Activated CD4-positive, alpha-beta T cell treated with anti-CD3 and anti-CD28 coated beads, Interleukin-2, amount 10 ng/mL, durations not matched to agents 24 days and 14 days (primary cell): ENCODE data around the gene TAF9B. TPM values are rescaled to one million over a fixed set of nuclear protein-coding genes. Genes with fewer than 3 reads are reported as not detected.
"Not testable (repeated sequence)": the region's sequence is repeated elsewhere in the genome, so short reads cannot be mapped to it uniquely, and the experiment has no call there.

ENCODE experiments used
- DNase-seq: peaks from one replicate; pipeline ENCODE4 v3.0.0; 2022
- H3K27ac Mint-ChIP-seq: one replicate; pipeline ENCODE4 v1.8.0; 2022; ENCODE audit warnings: mild to moderate bottlenecking, mixed read lengths
- H3K27me3 Mint-ChIP-seq: one replicate; pipeline ENCODE4 v1.8.0; 2022; ENCODE audit warnings: mixed read lengths
- H3K36me3 Mint-ChIP-seq: one replicate; pipeline ENCODE4 v1.8.0; 2022; ENCODE audit warnings: low read depth, mild to moderate bottlenecking, mixed read lengths
- H3K4me1 Mint-ChIP-seq: one replicate; pipeline ENCODE4 v1.8.0; 2021; ENCODE audit warnings: mixed read lengths
- H3K4me3 Mint-ChIP-seq: one replicate; pipeline ENCODE4 v1.8.0; 2022; ENCODE audit warnings: mild to moderate bottlenecking, moderate library complexity, mixed read lengths
- H3K9me3 Mint-ChIP-seq: one replicate; pipeline ENCODE4 v1.8.0; 2021; ENCODE audit warnings: mixed read lengths
- intact Hi-C: fragments of 100-400 bp; cut with micrococcal nuclease; formaldehyde crosslinking; loops from one replicate; pipeline ENCODE4 v1.15.1; 2023
- total RNA-seq: library from RNA; stranded (reverse); gene quantifications from 2 replicates; pipeline ENCODE4 v1.2.3, GENCODE V29; 2022

The TAF9B gene
- total RNA-seq, 1 donor from 2014 or later: 14.6 TPM

DNA sequence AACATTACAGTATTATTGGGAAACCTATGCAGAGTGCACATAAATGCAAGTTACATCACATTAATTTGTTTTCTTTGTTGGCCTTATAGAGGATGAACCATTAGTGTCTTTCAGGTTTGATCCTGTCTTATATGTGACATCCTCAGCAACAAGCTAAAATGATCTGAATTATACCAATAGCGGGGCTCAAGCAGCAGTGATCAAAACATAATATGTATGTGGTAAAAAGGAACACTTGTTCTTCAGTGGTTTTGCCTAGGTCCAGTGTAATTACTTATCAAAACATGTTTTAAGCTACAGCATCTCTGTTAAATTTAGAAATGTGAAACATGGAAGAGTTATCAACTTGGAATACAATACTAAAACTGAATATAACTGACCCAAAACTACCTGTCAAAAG, 9.1 kb downstream of the TAF9B start:
- no peaks in the 10 kb centered on the region for H3K9me3 Mint-ChIP-seq
- H3K4me3 Mint-ChIP-seq: no peak overlapping the region
- H3K4me1 Mint-ChIP-seq: peaks cover 9% of the 10 kb centered on the region
- peaks cover 53% of the 10 kb centered on the region for H3K36me3 Mint-ChIP-seq
- peak overlapping the region; percentile 37 for H3K27ac Mint-ChIP-seq
- intact Hi-C loops: loop anchor here (10.0 kb wide), 2 partner anchors 954 to 1324 kb away; no protein-coding TSS in a partner anchor
- no peak for DNase-seq
- no peaks in the 10 kb centered on the region for H3K27me3 Mint-ChIP-seq

- peaks cover 11% of the 10 kb centered on the region for H3K4me1 Mint-ChIP-seq
- intact Hi-C loops: loop anchor here (10.0 kb wide), 2 partner anchors 955 to 1325 kb away; no protein-coding TSS in a partner anchor
- no peak for DNase-seq
- no peak overlapping the region for H3K4me3 Mint-ChIP-seq
- H3K27me3 Mint-ChIP-seq: no peaks in the 10 kb centered on the region
- peaks cover 57% of the 10 kb centered on the region for H3K36me3 Mint-ChIP-seq
- H3K9me3 Mint-ChIP-seq: no peaks in the 10 kb centered on the region
- peak overlapping the region; percentile 34 for H3K27ac Mint-ChIP-seq
Observed at GRCh38 chrX:78129714-78130113, 9.7 kb downstream of the TAF9B start.

DNA sequence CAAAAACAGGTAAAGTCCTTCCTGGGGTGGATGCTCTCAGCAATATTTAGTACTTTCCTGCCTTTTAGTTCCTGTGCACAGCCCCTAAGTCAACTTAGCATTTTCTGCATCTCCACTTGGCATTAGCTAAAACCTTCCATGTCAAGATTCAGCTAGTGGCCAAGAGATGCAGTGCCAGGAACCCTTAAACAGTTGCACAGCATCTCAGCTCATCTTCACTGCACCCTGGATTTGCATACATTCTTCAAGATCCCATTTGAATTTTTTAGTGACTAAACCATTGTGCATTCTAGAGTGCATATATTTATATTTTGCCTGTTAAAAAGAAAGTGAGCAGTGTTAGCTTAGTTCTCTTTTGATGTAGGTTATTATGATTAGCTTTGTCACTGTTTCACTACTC, 13.7 kb downstream of the TAF9B start:
- Mint-ChIP-seq H3K4me1 (peaks cover 29% of the 10 kb centered on the region), H3K27ac (peak overlapping the region; percentile 43), H3K36me3 (peaks cover 67% of the 10 kb centered on the region)
- H3K4me3 Mint-ChIP-seq, DNase-seq, H3K27me3 Mint-ChIP-seq, intact Hi-C loops, H3K9me3 Mint-ChIP-seq: not testable (repeated sequence)

DNA sequence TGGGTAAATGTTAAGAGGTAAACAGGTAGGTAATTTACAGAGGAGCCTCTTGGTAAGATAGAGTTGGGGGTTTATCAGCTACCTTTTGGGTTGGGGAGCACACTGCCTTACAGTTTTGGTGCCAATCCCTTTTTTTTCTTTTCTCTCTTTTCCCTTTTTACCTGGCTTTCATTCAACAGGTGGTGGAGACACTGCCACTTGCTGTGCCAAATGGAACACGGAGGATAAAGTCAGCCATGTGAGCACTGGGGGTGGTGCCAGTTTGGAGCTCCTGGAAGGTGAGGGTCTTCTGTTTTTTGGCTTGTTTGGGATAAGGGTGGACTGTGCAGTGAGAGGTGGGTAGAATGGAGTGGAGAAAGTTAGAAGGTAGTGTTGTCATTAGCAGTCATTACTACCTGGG, 14.3 kb downstream of the TAF9B start:
- no peak for DNase-seq
- Mint-ChIP-seq H3K4me1 (peaks cover 26% of the 10 kb centered on the region), H3K36me3 (peaks cover 64% of the 10 kb centered on the region), H3K27me3 (no peaks in the 10 kb centered on the region), H3K4me3 (no peak overlapping the region), H3K27ac (peak overlapping the region; percentile 62), H3K9me3 (no peaks in the 10 kb centered on the region)
- intact Hi-C loops: no loop called here

- Mint-ChIP-seq H3K4me3 (no peak overlapping the region), H3K9me3 (no peaks in the 10 kb centered on the region), H3K36me3 (peaks cover 67% of the 10 kb centered on the region), H3K27ac (peak overlapping the region; percentile 56), H3K4me1 (peaks cover 32% of the 10 kb centered on the region), H3K27me3 (no peaks in the 10 kb centered on the region)
- DNase-seq: no peak
- intact Hi-C loops: no loop called here
Observed at GRCh38 chrX:78124307-78124706, 15.1 kb downstream of the TAF9B start.

DNA sequence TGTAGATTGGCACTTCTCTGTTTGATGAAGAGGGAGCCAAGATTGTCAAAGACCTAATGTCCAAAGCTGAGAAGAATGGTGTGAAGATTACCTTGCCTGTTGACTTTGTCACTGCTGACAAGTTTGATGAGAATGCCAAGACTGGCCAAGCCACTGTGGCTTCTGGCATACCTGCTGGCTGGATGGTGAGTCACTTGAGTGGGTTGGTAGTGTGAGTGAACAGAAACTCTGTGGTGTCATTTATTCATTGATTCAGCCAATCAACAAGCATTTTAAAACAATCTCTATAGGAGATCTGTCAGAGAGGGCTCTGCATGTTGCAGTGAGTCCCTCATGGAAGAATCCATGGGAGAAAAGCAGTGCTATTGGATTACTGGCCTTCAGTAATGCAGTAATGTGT, 16.3 kb downstream of the TAF9B start:
- Mint-ChIP-seq H3K27me3 (no peaks in the 10 kb centered on the region), H3K36me3 (peaks cover 71% of the 10 kb centered on the region), H3K9me3 (no peaks in the 10 kb centered on the region), H3K4me3 (peak overlapping the region; percentile 33), H3K27ac (peak overlapping the region; percentile 85), H3K4me1 (peaks cover 37% of the 10 kb centered on the region)
- intact Hi-C loops: loop anchor here (2.0 kb wide), 2 partner anchors 14 to 16 kb away; partner anchors contain the start of gene TAF9B
- DNase-seq: no peak

- Mint-ChIP-seq H3K27ac (no peak overlapping the region), H3K4me1 (peaks cover 58% of the 10 kb centered on the region), H3K9me3 (no peaks in the 10 kb centered on the region), H3K4me3 (no peak overlapping the region), H3K27me3 (no peaks in the 10 kb centered on the region), H3K36me3 (peaks cover 79% of the 10 kb centered on the region)
- no peak for DNase-seq
- intact Hi-C loops: no loop called here
Observed at GRCh38 chrX:78119521-78120227, 19.8 kb downstream of the TAF9B start.

DNA sequence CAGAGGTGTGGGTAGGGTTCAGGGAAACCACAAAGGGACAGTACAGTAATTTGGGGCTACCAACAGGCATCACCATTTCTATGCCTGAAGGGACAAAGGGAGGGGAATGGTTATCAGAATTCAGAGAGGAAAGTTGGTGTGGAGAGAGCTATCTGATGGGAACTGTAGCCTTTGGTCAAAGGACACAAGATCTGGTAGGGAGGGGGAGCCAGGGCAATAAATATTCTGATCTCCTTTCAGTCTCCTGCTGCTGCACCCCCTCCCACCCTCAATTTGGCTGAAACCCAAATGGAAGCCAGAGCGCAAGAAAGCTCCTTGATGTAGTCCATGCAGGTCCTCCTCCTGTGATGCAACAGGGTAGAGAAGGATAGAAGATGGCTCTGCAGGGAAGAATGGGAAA, 20.8 kb downstream of the TAF9B start:
- intact Hi-C loops: no loop called here
- Mint-ChIP-seq H3K4me1 (peaks cover 62% of the 10 kb centered on the region), H3K27me3 (no peaks in the 10 kb centered on the region), H3K36me3 (peaks cover 77% of the 10 kb centered on the region), H3K27ac (peak overlapping the region; percentile 49), H3K4me3 (peak overlapping the region; percentile 43), H3K9me3 (no peaks in the 10 kb centered on the region)
- no peak for DNase-seq

GRCh38 chrX:78116766-78117165, 22.7 kb downstream of the TAF9B start:
- H3K27ac Mint-ChIP-seq: peak overlapping the region; percentile 41
- peaks cover 55% of the 10 kb centered on the region for H3K4me1 Mint-ChIP-seq
- H3K36me3 Mint-ChIP-seq: peaks cover 74% of the 10 kb centered on the region
- H3K9me3 Mint-ChIP-seq: no peaks in the 10 kb centered on the region
- H3K4me3 Mint-ChIP-seq: peak overlapping the region; percentile 56
- DNase-seq: no peak
- no peaks in the 10 kb centered on the region for H3K27me3 Mint-ChIP-seq
- intact Hi-C loops: no loop called here

- Mint-ChIP-seq H3K36me3 (peaks cover 75% of the 10 kb centered on the region), H3K4me1 (peaks cover 57% of the 10 kb centered on the region), H3K4me3 (peak overlapping the region; percentile 56), H3K27ac (peak overlapping the region; percentile 41), H3K9me3 (no peaks in the 10 kb centered on the region), H3K27me3 (no peaks in the 10 kb centered on the region)
- intact Hi-C loops: no loop called here
- DNase-seq: no peak
Observed at GRCh38 chrX:78116365-78116764, 23.1 kb downstream of the TAF9B start.

GRCh38 chrX:78111140-78111931, 28.1 kb downstream of the TAF9B start:
- no peaks in the 10 kb centered on the region for H3K27me3 Mint-ChIP-seq
- no peak for DNase-seq
- H3K36me3 Mint-ChIP-seq: peaks cover 69% of the 10 kb centered on the region
- peaks cover 34% of the 10 kb centered on the region for H3K4me1 Mint-ChIP-seq
- H3K27ac Mint-ChIP-seq: no peak overlapping the region
- H3K9me3 Mint-ChIP-seq: no peaks in the 10 kb centered on the region
- H3K4me3 Mint-ChIP-seq: peak overlapping the region; percentile 67
- intact Hi-C loops: no loop called here

DNA sequence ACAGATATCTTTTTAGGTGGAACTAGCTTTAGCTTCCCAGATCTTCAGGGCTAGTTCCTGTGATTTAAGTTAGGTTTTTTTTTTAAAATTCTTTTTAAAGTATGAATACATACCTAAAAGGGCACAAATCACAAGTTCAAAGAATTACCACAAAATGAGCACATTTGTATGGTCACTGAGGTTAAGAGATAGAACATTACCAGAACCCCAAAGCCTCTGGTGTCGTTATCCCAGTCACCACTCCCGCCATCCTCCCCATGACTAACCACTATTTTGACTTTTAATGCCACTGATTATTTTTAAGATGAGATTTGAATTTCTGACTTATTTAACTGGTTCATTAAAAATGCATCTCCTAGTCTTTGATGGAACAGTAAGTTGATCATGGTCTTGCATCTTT, 30.0 kb downstream of the TAF9B start:
- peaks cover 69% of the 10 kb centered on the region for H3K36me3 Mint-ChIP-seq
- no peak for DNase-seq
- intact Hi-C loops: loop anchor here (2.0 to 10.0 kb wide), 7 partner anchors 13 to 1935 kb away; partner anchors contain the start of genes CYSLTR1, P2RY10, PBDC1 and RTL3

DNA sequence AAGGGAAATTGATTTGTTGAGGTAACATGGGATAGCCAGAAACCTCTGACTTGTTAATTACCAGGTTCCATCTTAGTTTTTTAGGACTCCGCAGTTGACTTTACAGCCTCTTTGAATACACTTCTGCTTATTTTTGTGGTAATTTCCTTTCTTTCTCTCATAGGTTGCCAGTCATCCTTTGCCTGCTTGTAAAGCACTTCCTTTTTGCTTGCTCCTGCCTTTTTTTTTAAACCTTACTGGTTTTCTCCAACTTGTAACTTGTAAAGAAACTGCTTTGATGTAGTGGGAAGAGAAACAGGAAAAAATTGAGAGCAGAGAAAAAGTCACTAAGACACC, 32.8 kb downstream of the TAF9B start:
- intact Hi-C loops: loop anchor here (10.0 kb wide), 6 partner anchors 218 to 1932 kb away; partner anchors contain the start of genes CYSLTR1, P2RY10, PBDC1 and RTL3
- H3K9me3 Mint-ChIP-seq: peaks cover 4% of the 10 kb centered on the region
- H3K4me3 Mint-ChIP-seq: peak overlapping the region; percentile 97
- H3K27me3 Mint-ChIP-seq: no peaks in the 10 kb centered on the region
- peaks cover 54% of the 10 kb centered on the region for H3K36me3 Mint-ChIP-seq
- peaks cover 29% of the 10 kb centered on the region for H3K4me1 Mint-ChIP-seq
- DNase-seq: no peak
- peak overlapping the region; percentile 91 for H3K27ac Mint-ChIP-seq

More for the DNA sequence above, 30.0 kb downstream of the TAF9B start:
- peak overlapping the region; percentile 97 for H3K4me3 Mint-ChIP-seq
- peaks cover 20% of the 10 kb centered on the region for H3K4me1 Mint-ChIP-seq
- H3K27ac Mint-ChIP-seq: peak overlapping the region; percentile 72
- H3K9me3 Mint-ChIP-seq: no peaks in the 10 kb centered on the region
- no peaks in the 10 kb centered on the region for H3K27me3 Mint-ChIP-seq
